GM18517 (cell line): ENCODE data around the gene IP6K1.
A peak's percentile ranks its signal among the peaks of the same experiment; 100 is the strongest.
"Not testable (repeated sequence)": the region's sequence is repeated elsewhere in the genome, so short reads cannot be mapped to it uniquely, and the experiment has no call there.

Experiments used
- ATAC-seq: cut with Tn5 transposase; IDR thresholded peaks from one replicate; pipeline ENCODE4 v1.9.1; 2021; ENCODE audit warnings: mild to moderate bottlenecking, moderate library complexity; ENCODE audit not compliant: unreplicated experiment

IP6K1 gene

DNA sequence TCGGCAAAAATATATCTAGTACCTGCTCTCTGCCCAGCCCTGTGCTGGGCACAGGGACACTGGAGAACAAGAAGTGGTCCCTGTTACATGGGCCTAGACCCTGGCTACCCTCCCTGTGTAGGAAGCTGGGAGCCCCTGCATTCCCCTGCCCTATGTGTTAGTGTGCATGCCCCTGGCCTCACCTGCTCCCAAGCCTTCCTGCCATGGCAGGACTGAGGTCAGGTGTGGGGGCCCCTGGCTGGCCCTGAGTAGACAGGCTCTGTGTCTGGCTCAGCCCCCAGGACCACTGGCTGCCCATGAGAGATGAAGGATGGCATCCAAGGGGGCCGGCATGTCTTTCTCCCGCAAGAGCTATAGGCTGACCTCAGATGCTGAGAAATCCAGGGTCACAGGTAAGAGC is 95.5 kb downstream of the IP6K1 start:
- ATAC-seq: not testable (repeated sequence)

GRCh38 chr3:49689908-49690624 is 96.3 kb downstream of the IP6K1 start:
- not testable (repeated sequence) for ATAC-seq

GRCh38 chr3:49689046-49689907 is 97.1 kb downstream of the IP6K1 start, which contains the start of the genes MST1 and RNF123:
TSS of gene MST1 (minus strand) at chr3:49689474. CDS start at chr3:49688691, 783 bp downstream.
TSS of gene RNF123 (plus strand) at chr3:49689557. CDS start at chr3:49691166, 1,609 bp downstream.
- ATAC-seq: peak; percentile 56

GRCh38 chr3:49688338-49689045 is 97.8 kb downstream of the IP6K1 start:
- peak; percentile 22 for ATAC-seq

GRCh38 chr3:49687424-49687795 is 98.9 kb downstream of the IP6K1 start:
- ATAC-seq: not testable (repeated sequence)

- ATAC-seq: not testable (repeated sequence)
These were observed 99.4 kb downstream of the IP6K1 start for GRCh38 chr3:49686769-49687423.

GRCh38 chr3:49686346-49686745 is 100.0 kb downstream of the IP6K1 start:
- ATAC-seq: not testable (repeated sequence)

DNA sequence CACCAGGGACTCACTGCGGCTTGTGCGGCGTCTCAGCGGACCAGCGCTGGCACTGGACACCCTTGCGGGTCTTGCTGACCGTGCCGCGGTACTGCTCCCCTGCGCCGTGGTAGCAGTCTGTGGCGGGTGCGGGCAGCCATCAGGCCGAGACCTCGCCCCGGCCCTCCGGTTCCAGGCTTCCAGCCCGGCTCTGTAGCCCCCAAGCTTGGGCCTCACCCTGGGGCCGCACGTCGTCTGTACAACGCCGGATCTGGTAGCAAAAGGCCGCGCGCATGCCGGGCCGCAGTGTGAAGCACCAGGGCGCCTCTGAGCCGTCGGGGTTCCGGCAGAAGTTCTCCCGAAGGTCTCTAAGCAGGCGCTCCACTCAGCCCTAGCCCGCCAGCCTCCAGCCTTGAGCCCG is 100.5 kb downstream of the IP6K1 start:
- ATAC-seq: not testable (repeated sequence)

GRCh38 chr3:49685103-49685502 is 101.2 kb downstream of the IP6K1 start:
- not testable (repeated sequence) for ATAC-seq

DNA sequence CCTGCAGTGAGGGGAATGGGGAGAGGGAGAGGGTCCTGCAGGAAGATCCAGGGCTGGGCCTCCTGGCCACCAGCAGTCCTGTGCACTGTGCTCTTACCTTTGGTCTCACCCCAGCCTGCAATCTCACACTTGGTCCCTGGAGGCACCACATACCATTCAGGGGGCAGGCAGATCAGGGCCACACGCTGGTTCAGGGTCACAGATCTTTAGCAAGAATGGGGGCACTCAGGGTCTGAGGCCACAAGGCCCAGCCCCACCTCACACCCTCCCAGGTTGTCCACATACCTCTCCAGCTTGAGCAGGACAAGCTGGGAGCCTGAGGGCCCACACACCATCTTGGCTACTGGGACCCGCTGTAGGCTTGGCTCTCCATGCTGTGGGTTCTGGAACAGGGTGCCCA is 101.9 kb downstream of the IP6K1 start:
- ATAC-seq: not testable (repeated sequence)

DNA sequence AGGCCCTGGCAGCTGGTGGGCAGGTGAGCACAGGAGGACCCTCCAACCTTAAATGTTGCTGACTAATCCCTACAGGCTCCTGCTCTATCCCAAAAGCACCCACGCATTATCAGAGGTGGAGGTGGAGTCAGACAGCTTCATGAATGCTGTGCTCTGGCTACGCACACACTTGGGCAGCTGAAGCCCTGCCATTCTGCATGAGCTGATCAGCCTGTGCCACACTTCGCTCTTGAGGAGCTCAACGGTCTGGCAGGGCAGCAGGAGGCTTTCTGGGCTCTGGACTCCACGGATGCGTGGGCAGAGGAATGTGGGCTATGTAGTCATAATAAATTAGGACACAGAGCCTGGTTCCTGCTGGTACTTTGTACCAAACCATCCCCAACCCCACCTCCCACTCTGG is 103.2 kb downstream of the IP6K1 start:
- ATAC-seq: no peak

- no peak for ATAC-seq
These were observed 104.8 kb downstream of the IP6K1 start for GRCh38 chr3:49681543-49681942.

DNA sequence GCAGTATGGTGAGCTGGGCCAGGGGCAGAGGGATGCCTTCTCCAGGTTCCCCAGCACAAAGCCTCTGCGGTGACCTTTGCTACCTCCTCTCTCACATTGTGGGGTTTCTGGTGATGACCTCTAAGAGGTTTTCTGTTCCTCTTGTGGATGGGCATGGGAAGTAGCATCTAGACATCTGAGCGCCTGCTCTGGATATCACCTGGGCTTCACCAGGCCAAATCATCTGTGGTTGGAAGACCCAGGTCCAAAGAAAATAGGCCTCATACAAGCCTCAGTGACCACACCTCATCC is 105.2 kb downstream of the IP6K1 start:
- ATAC-seq: no peak

GRCh38 chr3:49680493-49681231 is 105.7 kb downstream of the IP6K1 start:
- ATAC-seq: no peak

DNA sequence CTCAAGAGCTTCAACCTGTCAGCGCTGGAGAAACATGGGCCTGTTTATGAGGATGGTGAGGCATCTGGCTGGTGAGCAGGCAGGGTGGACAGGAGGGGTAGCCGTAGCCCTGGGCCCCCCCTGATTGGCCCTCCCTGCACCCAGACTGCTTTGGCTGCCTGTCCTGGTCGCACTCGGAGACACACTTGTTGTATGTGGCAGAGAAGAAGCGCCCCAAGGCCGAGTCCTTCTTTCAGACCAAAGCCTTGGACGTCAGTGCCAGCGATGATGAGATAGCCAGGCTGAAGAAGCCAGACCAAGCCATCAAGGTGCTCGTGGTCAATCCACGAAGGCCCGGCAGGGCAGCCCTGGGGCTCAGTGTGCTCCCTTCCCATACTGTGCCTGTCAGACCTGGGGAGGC is 110.4 kb downstream of the IP6K1 start:
- ATAC-seq: no peak

- ATAC-seq: peak; percentile 37
These were observed 111.8 kb downstream of the IP6K1 start for GRCh38 chr3:49674497-49674983.
